Measurements from ENCODE around the gene PFKFB3.
"Not testable (repeated sequence)": the region's sequence is repeated elsewhere in the genome, so short reads cannot be mapped to it uniquely, and the experiment has no call there.

The PFKFB3 gene

GRCh38 chr10:6179078-6179477, 23.7 kb upstream of the PFKFB3 start:
- no peak for FAIRE-seq

GRCh38 chr10:6180480-6181110, 22.1 kb upstream of the PFKFB3 start:
- no peak for FAIRE-seq

- FAIRE-seq, result no peak
Observed at GRCh38 chr10:6181249-6181648, 21.5 kb upstream of the PFKFB3 start.

- FAIRE-seq, result no peak
Observed at GRCh38 chr10:6182454-6183098, 20.2 kb upstream of the PFKFB3 start.

GRCh38 chr10:6185039-6185716, 17.6 kb upstream of the PFKFB3 start:
- FAIRE-seq, result no peak

GRCh38 chr10:6186894-6187256, 15.9 kb upstream of the PFKFB3 start:
- no peak for FAIRE-seq

- no peak for FAIRE-seq
Observed at GRCh38 chr10:6187278-6187677, 15.5 kb upstream of the PFKFB3 start.

- not testable (repeated sequence) for FAIRE-seq
Observed at GRCh38 chr10:6190033-6190432, 12.7 kb upstream of the PFKFB3 start.

GRCh38 chr10:6191147-6191546, 11.6 kb upstream of the PFKFB3 start:
- FAIRE-seq, result no peak

GRCh38 chr10:6191569-6191968, 11.2 kb upstream of the PFKFB3 start:
- FAIRE-seq, result no peak

- not testable (repeated sequence) for FAIRE-seq
Observed at GRCh38 chr10:6193342-6193741, 9.4 kb upstream of the PFKFB3 start.

GRCh38 chr10:6194311-6194710, 8.4 kb upstream of the PFKFB3 start:
- no peak for FAIRE-seq

- FAIRE-seq, result no peak
Observed at GRCh38 chr10:6195376-6195775, 7.4 kb upstream of the PFKFB3 start.

GRCh38 chr10:6195846-6196245, 6.9 kb upstream of the PFKFB3 start:
- no peak for FAIRE-seq

- not testable (repeated sequence) for FAIRE-seq
Observed at GRCh38 chr10:6196524-6196923, 6.2 kb upstream of the PFKFB3 start.

- no peak for FAIRE-seq
Observed at GRCh38 chr10:6197321-6197720, 5.4 kb upstream of the PFKFB3 start.

GRCh38 chr10:6198171-6198570, 4.6 kb upstream of the PFKFB3 start:
- no peak for FAIRE-seq

GRCh38 chr10:6199131-6199733, 3.5 kb upstream of the PFKFB3 start:
- FAIRE-seq, result no peak

GRCh38 chr10:6200440-6200733, 2.3 kb upstream of the PFKFB3 start:
- no peak for FAIRE-seq

GRCh38 chr10:6200734-6201515, 1.8 kb upstream of the PFKFB3 start:
- no peak for FAIRE-seq

- no peak for FAIRE-seq
Observed at GRCh38 chr10:6201516-6201975, 1.2 kb upstream of the PFKFB3 start.

GRCh38 chr10:6202098-6202683, 541 bp upstream of the PFKFB3 start:
- FAIRE-seq, result no peak

Data from TTC549 (cell line).